Panc1 (cell line): ENCODE measurements around the gene FOXO1. TPM values are rescaled to one million over a fixed set of nuclear protein-coding genes. Genes with fewer than 3 reads are reported as not detected.
"Not testable (repeated sequence)": the region's sequence is repeated elsewhere in the genome, so short reads cannot be mapped to it uniquely, and the experiment has no call there.

Source experiments
- ATAC-seq: fragments of 200-7000 bp; cut with Tn5 transposase; 2 replicates; pipeline ENCODE4 v1.9.1; 2020; ENCODE audit warnings: mild to moderate bottlenecking, moderate library complexity
- BruUV-seq: library from RNA; stranded (reverse); fragments of 400-500 nt; replicated peaks from 2 replicates; lab custom pipeline; 2021; lab: Mats Ljungman, UMichigan
- CTCF ChIA-PET: fragments of 300-600 bp; sonication (Branson Sonifier 250); formaldehyde crosslinking; loops from one replicate; lab custom pipeline; 2022; ENCODE audit warnings: antibody characterized with exemption; lab: Charles Lee
- POLR2A ChIA-PET: fragments of 300-600 bp; sonication (Branson Sonifier 250); formaldehyde crosslinking; loops from one replicate; lab custom pipeline; 2022; ENCODE audit warnings: antibody characterized with exemption; lab: Charles Lee
- DNase-seq: peaks from one replicate; pipeline ENCODE4 v3.0.0-alpha.2; 2010; ENCODE audit warnings: low read depth, low spot score
- H3K27ac ChIP-seq: 2 replicates; pipeline ENCODE4 v1.5.1; 2011; ENCODE audit warnings: mild to moderate bottlenecking, low read length, inconsistent platforms
- H3K27me3 ChIP-seq: fragments of 200-500 bp; sonication (Bioruptor generic); 2 replicates; pipeline ENCODE4 v1.6.0; 2014; ENCODE audit warnings: low read length, inconsistent platforms; ENCODE audit not compliant: control insufficient read depth, insufficient read depth
- H3K36me3 ChIP-seq: fragments of 200-500 bp; sonication (Bioruptor generic); 2 replicates; pipeline ENCODE4 v1.5.1; 2014; ENCODE audit warnings: inconsistent platforms, mild to moderate bottlenecking, low read length, moderate library complexity; ENCODE audit not compliant: control insufficient read depth, insufficient read depth
- H3K4me1 ChIP-seq: 2 replicates; pipeline ENCODE4 v1.5.1; 2011; ENCODE audit warnings: inconsistent platforms, mild to moderate bottlenecking, low read length, moderate library complexity; ENCODE audit not compliant: control insufficient read depth, insufficient read depth
- H3K4me3 ChIP-seq, 2 experiments: 2 replicates each; pipeline ENCODE4 v1.5.1; 2011 to 2012; ENCODE audit warnings: low read depth in 2 of 2, low read length in 2 of 2, mild to moderate bottlenecking in 2 of 2, inconsistent platforms in 1 of 2, moderate library complexity in 1 of 2
- H3K9me3 ChIP-seq: fragments of 200-500 bp; sonication (Bioruptor generic); 2 replicates; pipeline ENCODE4 v1.5.1; 2014; ENCODE audit warnings: low read depth, mild to moderate bottlenecking, inconsistent platforms, low read length, moderate library complexity; ENCODE audit not compliant: control insufficient read depth, insufficient read depth
- CTCF ChIP-seq: fragments of 450-650 bp; IDR thresholded peaks from 2 replicates; pipeline ENCODE4 v1.5.1; 2017; ENCODE audit warnings: mild to moderate bottlenecking
- POLR2AphosphoS5 ChIP-seq: IDR thresholded peaks from 2 replicates; pipeline ENCODE4 v1.6.1; 2012; ENCODE audit warnings: mild to moderate bottlenecking, low read depth, low read length, moderate library complexity
- REST ChIP-seq, 2 experiments: IDR thresholded peaks; 2 replicates each; pipeline ENCODE4 v1.6.1; 2011 to 2012; ENCODE audit warnings: low read depth in 2 of 2, control low read depth in 1 of 2, low read length in 1 of 2, mild to moderate bottlenecking in 1 of 2, moderate library complexity in 1 of 2; ENCODE audit not compliant: insufficient read depth in 1 of 2
- SIN3A ChIP-seq: IDR thresholded peaks from 2 replicates; pipeline ENCODE4 v1.6.1; 2012; ENCODE audit warnings: low read depth, mild to moderate bottlenecking, low read length, moderate library complexity, borderline replicate concordance; ENCODE audit not compliant: insufficient read depth
- TCF7L2 ChIP-seq: IDR thresholded peaks from 2 replicates; pipeline ENCODE4 v1.6.1; 2011; ENCODE audit warnings: mild to moderate bottlenecking, low read depth, low read length, inconsistent platforms
- in situ Hi-C: cut with HindIII; loops from 2 replicates; pipeline ENCODE4 v1.10.0; 2016; ENCODE audit warnings: low sequenced_read_pairs, low pct_unique_long_range_greater_than_20kb
- intact Hi-C: fragments of 100-400 bp; cut with micrococcal nuclease; formaldehyde crosslinking; loops from one replicate; pipeline ENCODE4 v1.10.0; 2022; ENCODE audit not compliant: unreplicated experiment
- total RNA-seq: library from RNA; stranded (reverse); gene quantifications from one replicate; pipeline ENCODE4 v1.2.1, GENCODE V29; 2021; ENCODE audit not compliant: unreplicated experiment

FOXO1 gene
- total RNA-seq, 1 experiment from 2014 or later: 2.1 TPM

- in situ Hi-C loops (no loop called here), intact Hi-C loops (no loop called here)
- Histone ChIP-seq H3K4me1 (no peaks in the 10 kb centered on the region; the same call in 1 of the 2 replicates), H3K27me3 (peaks cover 2% of the 10 kb centered on the region; the same call in 1 of the 2 replicates), H3K27ac (no peak overlapping the region), H3K4me3 (peak overlapping the region; percentile 53 to 58), H3K9me3 (no peaks in the 10 kb centered on the region), H3K36me3 (no peaks in the 10 kb centered on the region; the same call in 1 of the 2 replicates)
- TF ChIP-seq CTCF (peak; percentile 23), SIN3A (no peak)
- DNase-seq (no peak), ATAC-seq (peak; percentile 17)
- CTCF ChIA-PET: no interaction called here
- no TSS peak for BruUV-seq
- POLR2A ChIA-PET: interaction anchor here (0.6 kb wide), 1 partner anchor 395 kb away, joined by 5 read pairs; no protein-coding TSS in a partner anchor
Measured at GRCh38 chr13:40665126-40666044, 1.1 kb downstream of the FOXO1 start.

- H3K27ac ChIP-seq: no peak overlapping the region
- no peaks in the 10 kb centered on the region for H3K9me3 ChIP-seq
- no peaks in the 10 kb centered on the region; the same call in 1 of the 2 replicates for H3K36me3 ChIP-seq
- intact Hi-C loops: no loop called here
- H3K4me1 ChIP-seq: no peaks in the 10 kb centered on the region; the same call in 1 of the 2 replicates
- ChIA-PET POLR2A (interaction anchor here (0.6 kb wide), 1 partner anchor 394 kb away, joined by 5 read pairs; no protein-coding TSS in a partner anchor), CTCF (no interaction called here)
- ATAC-seq: peak; percentile 64
- BruUV-seq: no TSS peak
- TF ChIP-seq SIN3A (no peak), CTCF (no peak), REST (IDR thresholded peaks at IDR 0.05; ENCODE audit: insufficient read depth in 1 of 2, low read depth in 2 of 2, low read length in 1 of 2) (no peak), TCF7L2 (no peak), POLR2AphosphoS5 (no peak)
- in situ Hi-C loops: no loop called here
- peaks cover 2% of the 10 kb centered on the region; the same call in 1 of the 2 replicates for H3K27me3 ChIP-seq
- DNase-seq: no peak
- peak overlapping the region; percentile 53 to 58 for H3K4me3 ChIP-seq
Measured at GRCh38 chr13:40664350-40665125, 1.9 kb downstream of the FOXO1 start.

GRCh38 chr13:40664100-40664349 lies 2.4 kb downstream of the FOXO1 start:
- CTCF ChIA-PET, H3K27me3 ChIP-seq, in situ Hi-C loops, DNase-seq, H3K4me1 ChIP-seq, intact Hi-C loops, BruUV-seq, H3K9me3 ChIP-seq, H3K36me3 ChIP-seq, POLR2A ChIA-PET, H3K27ac ChIP-seq: not testable (repeated sequence)
- peak; percentile 49 for ATAC-seq
- peak overlapping the region; percentile 53 to 58 for H3K4me3 ChIP-seq
